ENCODE measurements around the gene ANP32B. TPM values are rescaled to one million over a fixed set of nuclear protein-coding genes. Genes with fewer than 3 reads are reported as not detected.
A peak's percentile ranks its signal among the peaks of the same experiment; 100 is the strongest.
"Not testable (repeated sequence)": the region's sequence is repeated elsewhere in the genome, so short reads cannot be mapped to it uniquely, and the experiment has no call there.

ANP32B gene
- total RNA-seq, 3 donors from 2014 or later (not counting 1 experiment from before 2014, with no cell fraction given) = 89.9 to 107 (median 100) TPM

GRCh38 chr9:97954550-97954989, 28.6 kb upstream of the ANP32B start:
- TF ChIP-seq, protein P1, sequence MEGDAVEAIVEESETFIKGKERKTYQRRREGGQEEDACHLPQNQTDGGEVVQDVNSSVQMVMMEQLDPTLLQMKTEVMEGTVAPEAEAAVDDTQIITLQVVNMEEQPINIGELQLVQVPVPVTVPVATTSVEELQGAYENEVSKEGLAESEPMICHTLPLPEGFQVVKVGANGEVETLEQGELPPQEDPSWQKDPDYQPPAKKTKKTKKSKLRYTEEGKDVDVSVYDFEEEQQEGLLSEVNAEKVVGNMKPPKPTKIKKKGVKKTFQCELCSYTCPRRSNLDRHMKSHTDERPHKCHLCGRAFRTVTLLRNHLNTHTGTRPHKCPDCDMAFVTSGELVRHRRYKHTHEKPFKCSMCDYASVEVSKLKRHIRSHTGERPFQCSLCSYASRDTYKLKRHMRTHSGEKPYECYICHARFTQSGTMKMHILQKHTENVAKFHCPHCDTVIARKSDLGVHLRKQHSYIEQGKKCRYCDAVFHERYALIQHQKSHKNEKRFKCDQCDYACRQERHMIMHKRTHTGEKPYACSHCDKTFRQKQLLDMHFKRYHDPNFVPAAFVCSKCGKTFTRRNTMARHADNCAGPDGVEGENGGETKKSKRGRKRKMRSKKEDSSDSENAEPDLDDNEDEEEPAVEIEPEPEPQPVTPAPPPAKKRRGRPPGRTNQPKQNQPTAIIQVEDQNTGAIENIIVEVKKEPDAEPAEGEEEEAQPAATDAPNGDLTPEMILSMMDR (IDR thresholded peaks at IDR 0.05) = peak; percentile 47
- intact Hi-C loops (cut with micrococcal nuclease) = loop anchor here (1.0 kb wide), 1 partner anchor 31 kb away; no protein-coding TSS in a partner anchor
- Histone ChIP-seq H3K36me3 (ENCODE audit: control insufficient read depth, insufficient read depth, low read length) (no peaks in the 10 kb centered on the region), H3K4me1 (ENCODE audit: control insufficient read depth, insufficient read depth, low read length) (no peaks in the 10 kb centered on the region), H3K27me3 (ENCODE audit: control insufficient read depth, insufficient read depth, low read length) (no peaks in the 10 kb centered on the region), H3K27ac (ENCODE audit: low read length) (no peak overlapping the region), H3K9me3 (ENCODE audit: control insufficient read depth, insufficient read depth, low read length) (no peaks in the 10 kb centered on the region), H3K4me3 (ENCODE audit: low read length) (no peak overlapping the region)
- no peaks in the 10 kb centered on the region for H3K9me3 Mint-ChIP-seq
- H3K27ac Mint-ChIP-seq = no peak overlapping the region
- DNase-seq (peak in 1 of 2 donors; percentile 83), ATAC-seq (peak; percentile 65 to 91 (median 89))
- H3K4me1 Mint-ChIP-seq = no peaks in the 10 kb centered on the region
- H3K4me3 Mint-ChIP-seq = no peak overlapping the region
- peaks cover 9% of the 10 kb centered on the region in 2 donors for H3K27me3 Mint-ChIP-seq (ENCODE audit: low read depth in 2 of 2)
- no peaks in the 10 kb centered on the region for H3K36me3 Mint-ChIP-seq

- no peak for DNase-seq
- H3K9me3 Mint-ChIP-seq = no peaks in the 10 kb centered on the region
- H3K9me3 ChIP-seq (ENCODE audit: control insufficient read depth, insufficient read depth, low read length) = no peaks in the 10 kb centered on the region
- no peaks in the 10 kb centered on the region for H3K36me3 ChIP-seq (ENCODE audit: control insufficient read depth, insufficient read depth, low read length)
- no peak overlapping the region for H3K27ac Mint-ChIP-seq
- no peaks in the 10 kb centered on the region for H3K27me3 Mint-ChIP-seq (ENCODE audit: low read depth in 2 of 2)
- H3K4me3 ChIP-seq (ENCODE audit: low read length) = no peak overlapping the region
- no peak overlapping the region for H3K4me3 Mint-ChIP-seq
- TF ChIP-seq, protein P1 (IDR thresholded peaks at IDR 0.05) = no peak
- intact Hi-C loops (cut with micrococcal nuclease) = no loop called here
- no peaks in the 10 kb centered on the region for H3K36me3 Mint-ChIP-seq
- no peaks in the 10 kb centered on the region for H3K4me1 ChIP-seq (ENCODE audit: control insufficient read depth, insufficient read depth, low read length)
- no peak overlapping the region for H3K27ac ChIP-seq (ENCODE audit: low read length)
- H3K4me1 Mint-ChIP-seq = no peaks in the 10 kb centered on the region
- no peak for ATAC-seq
- no peaks in the 10 kb centered on the region for H3K27me3 ChIP-seq (ENCODE audit: control insufficient read depth, insufficient read depth, low read length)
These were observed 26.8 kb upstream of the ANP32B start for GRCh38 chr9:97956331-97956730.

- H3K36me3 Mint-ChIP-seq = no peaks in the 10 kb centered on the region
- no peaks in the 10 kb centered on the region for H3K27me3 ChIP-seq (ENCODE audit: control insufficient read depth, insufficient read depth, low read length)
- H3K27ac ChIP-seq (ENCODE audit: low read length) = no peak overlapping the region
- H3K4me3 Mint-ChIP-seq = no peak overlapping the region
- intact Hi-C loops (cut with micrococcal nuclease) = no loop called here
- H3K4me1 ChIP-seq (ENCODE audit: control insufficient read depth, insufficient read depth, low read length) = no peaks in the 10 kb centered on the region
- no peaks in the 10 kb centered on the region for H3K4me1 Mint-ChIP-seq
- TF ChIP-seq, protein P1 (IDR thresholded peaks at IDR 0.05) = no peak
- H3K9me3 Mint-ChIP-seq = no peaks in the 10 kb centered on the region
- DNase-seq = no peak
- no peak overlapping the region for H3K4me3 ChIP-seq (ENCODE audit: low read length)
- no peaks in the 10 kb centered on the region for H3K36me3 ChIP-seq (ENCODE audit: control insufficient read depth, insufficient read depth, low read length)
- H3K27me3 Mint-ChIP-seq (ENCODE audit: low read depth in 2 of 2) = peaks cover 2% of the 10 kb centered on the region in 2 donors
- ATAC-seq = peak in 1 of 3 donors; percentile 18
- H3K9me3 ChIP-seq (ENCODE audit: control insufficient read depth, insufficient read depth, low read length) = no peaks in the 10 kb centered on the region
- H3K27ac Mint-ChIP-seq = no peak overlapping the region
- WGBS (ENCODE audit: insufficient coverage) = 81% methylated on average over 5 of the region's 5 CpGs
These were observed 24.2 kb upstream of the ANP32B start for GRCh38 chr9:97958812-97959511.

GRCh38 chr9:97959585-97959984, 23.6 kb upstream of the ANP32B start:
- DNase-seq (no peak), ATAC-seq (no peak)
- H3K27ac ChIP-seq (ENCODE audit: low read length) = no peak overlapping the region
- H3K4me1 Mint-ChIP-seq = no peaks in the 10 kb centered on the region
- no peaks in the 10 kb centered on the region for H3K9me3 Mint-ChIP-seq
- H3K4me1 ChIP-seq (ENCODE audit: control insufficient read depth, insufficient read depth, low read length) = no peaks in the 10 kb centered on the region
- intact Hi-C loops (cut with micrococcal nuclease) = no loop called here
- TF ChIP-seq, protein P1 (IDR thresholded peaks at IDR 0.05) = no peak
- H3K27me3 ChIP-seq (ENCODE audit: control insufficient read depth, insufficient read depth, low read length) = no peaks in the 10 kb centered on the region
- no peak overlapping the region for H3K27ac Mint-ChIP-seq
- no peak overlapping the region for H3K4me3 Mint-ChIP-seq
- no peak overlapping the region for H3K4me3 ChIP-seq (ENCODE audit: low read length)
- H3K9me3 ChIP-seq (ENCODE audit: control insufficient read depth, insufficient read depth, low read length) = no peaks in the 10 kb centered on the region
- no peaks in the 10 kb centered on the region for H3K36me3 Mint-ChIP-seq
- peaks cover 5 to 7% of the 10 kb centered on the region in 2 donors for H3K27me3 Mint-ChIP-seq (ENCODE audit: low read depth in 2 of 2)
- no peaks in the 10 kb centered on the region for H3K36me3 ChIP-seq (ENCODE audit: control insufficient read depth, insufficient read depth, low read length)

DNA sequence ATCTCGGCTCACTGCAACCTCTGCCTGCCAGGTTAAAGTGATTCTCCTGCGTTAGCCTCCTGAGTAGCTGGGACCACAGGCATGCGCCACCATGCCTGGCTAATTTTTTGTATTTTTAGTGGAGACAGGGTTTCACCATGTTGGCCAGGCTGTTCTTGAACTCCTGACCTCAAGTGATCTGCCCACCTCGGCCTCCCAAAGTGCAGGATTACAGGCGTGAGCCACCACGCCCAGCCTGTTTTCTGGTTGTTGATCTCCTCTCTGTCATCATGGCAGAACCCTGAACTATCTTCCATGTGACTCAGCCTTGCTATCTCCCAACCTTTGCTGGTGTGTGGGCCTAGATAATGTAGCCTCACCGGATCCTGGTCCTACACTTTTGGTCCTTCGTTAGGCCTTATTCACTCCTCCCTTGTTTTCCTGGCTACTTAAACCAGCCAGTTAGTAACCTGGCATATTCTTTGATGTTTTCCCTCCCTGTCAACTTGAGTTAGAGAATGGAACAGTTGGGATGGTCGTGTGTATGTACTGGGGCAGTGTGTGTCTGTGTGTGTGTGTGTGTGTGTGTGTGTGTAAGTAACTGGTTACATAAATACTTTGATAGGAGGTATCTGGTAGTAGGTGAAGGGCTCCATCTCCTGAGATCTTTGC, 22.3 kb upstream of the ANP32B start:
- H3K27ac ChIP-seq (ENCODE audit: low read length); ATAC-seq; H3K36me3 ChIP-seq (ENCODE audit: control insufficient read depth, insufficient read depth, low read length); H3K9me3 Mint-ChIP-seq; H3K9me3 ChIP-seq (ENCODE audit: control insufficient read depth, insufficient read depth, low read length); H3K4me1 ChIP-seq (ENCODE audit: control insufficient read depth, insufficient read depth, low read length); H3K36me3 Mint-ChIP-seq; H3K4me1 Mint-ChIP-seq; H3K27me3 ChIP-seq (ENCODE audit: control insufficient read depth, insufficient read depth, low read length); DNase-seq; H3K27me3 Mint-ChIP-seq (ENCODE audit: low read depth in 2 of 2); H3K4me3 Mint-ChIP-seq; H3K4me3 ChIP-seq (ENCODE audit: low read length); H3K27ac Mint-ChIP-seq; intact Hi-C loops (cut with micrococcal nuclease): not testable (repeated sequence)
- 87% methylated on average over 9 of the region's 9 CpGs for WGBS (ENCODE audit: insufficient coverage)

All from natural killer cell (primary cell).